Lung microvascular endothelial cell (primary cell): ENCODE measurements around the gene ALPK1. TPM values are rescaled to one million over a fixed set of nuclear protein-coding genes. Genes with fewer than 3 reads are reported as not detected.
"Not testable (repeated sequence)": the region's sequence is repeated elsewhere in the genome, so short reads cannot be mapped to it uniquely, and the experiment has no call there.

Experiments used
- DNase-seq, 2 donors: peaks; one replicate each; pipeline versions ENCODE4 v3.0.0 to v3.0.0-alpha.2; 2010; ENCODE audit warnings: low read depth in 2 of 2
- total RNA-seq: library from RNA; depleted of rRNA; stranded (reverse); fragments of >200 nt; gene quantifications from 2 replicates; pipeline ENCODE4 v1.2.1, GENCODE V29; 2014

Gene ALPK1
- total RNA-seq, 1 donor from 2014 or later: 1.2 TPM

DNA sequence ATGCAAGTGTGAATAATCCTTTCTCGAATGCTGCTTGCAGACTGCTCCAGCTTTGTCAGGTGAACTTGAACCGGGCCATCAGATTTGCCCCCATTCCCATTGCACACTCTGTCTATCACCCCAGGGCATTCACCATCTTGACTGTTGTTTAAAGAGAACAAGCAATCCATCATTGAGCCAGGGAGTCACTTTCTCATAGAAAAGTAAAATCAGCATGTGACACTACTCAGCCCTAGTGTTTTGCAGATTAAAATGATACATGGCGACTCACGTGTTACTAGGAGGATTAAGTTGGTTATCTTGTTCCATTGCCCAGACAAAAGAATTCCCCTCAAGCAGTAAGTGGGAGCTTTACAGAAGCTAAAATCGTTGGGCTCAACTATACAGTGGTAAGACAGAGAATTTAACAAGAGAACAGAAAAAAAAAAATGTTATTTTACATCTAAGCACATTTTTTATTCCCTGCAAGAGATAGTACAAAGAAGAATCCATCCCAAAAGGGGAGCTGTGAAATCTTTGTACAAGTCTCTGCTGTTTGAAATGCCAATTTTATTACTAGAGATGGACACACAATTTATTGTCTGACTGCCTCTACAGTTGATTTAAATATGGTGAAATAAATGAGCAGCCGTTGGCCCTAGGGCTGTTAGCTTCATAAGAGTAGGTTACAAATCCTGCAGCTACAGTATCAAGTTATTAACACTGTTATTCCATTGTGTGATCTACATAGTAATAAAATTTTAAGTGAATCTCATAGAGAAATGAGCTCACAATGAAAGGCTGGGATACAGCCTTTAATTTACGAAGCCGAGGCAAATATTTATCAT, 151.3 kb downstream of the ALPK1 start:
- no peak for DNase-seq

DNA sequence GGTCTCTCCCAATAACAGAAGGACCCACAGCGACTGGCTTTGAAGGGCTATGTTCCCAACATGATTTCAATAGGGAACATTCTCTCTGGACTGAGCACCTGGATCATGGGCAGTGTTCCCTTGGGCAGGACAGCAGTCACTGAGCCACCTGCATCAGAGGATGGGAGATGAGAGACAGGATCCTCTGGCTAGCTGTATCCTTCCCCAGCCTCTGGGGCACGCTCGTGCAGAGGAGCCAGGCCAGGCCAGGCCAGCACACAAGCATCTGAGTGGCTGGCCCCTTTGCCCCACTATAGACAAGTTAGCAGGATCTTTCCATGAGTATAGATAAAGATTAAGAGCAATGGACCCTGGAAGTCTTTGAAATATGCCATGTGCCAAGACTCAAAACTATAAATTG, 152.5 kb downstream of the ALPK1 start:
- DNase-seq: no peak

DNA sequence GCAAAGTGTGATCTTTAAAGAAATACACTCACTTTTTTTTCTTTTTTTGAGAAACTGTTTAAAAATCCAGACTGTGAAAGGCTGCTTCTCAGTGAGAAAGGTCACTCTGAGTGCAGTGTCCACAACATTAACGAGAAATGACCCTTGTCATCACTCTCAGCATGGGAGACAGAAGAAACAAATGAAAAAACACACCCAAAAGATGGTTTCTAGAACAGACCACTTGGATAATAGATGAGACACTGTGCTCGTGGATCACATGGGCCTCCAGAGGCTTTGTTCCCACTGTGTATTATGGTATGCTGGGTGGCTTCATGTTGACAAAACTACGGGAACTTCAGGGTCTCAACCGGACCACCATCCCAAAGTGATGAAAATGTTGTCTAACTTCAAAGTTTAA, 153.9 kb downstream of the ALPK1 start:
- no peak for DNase-seq

DNA sequence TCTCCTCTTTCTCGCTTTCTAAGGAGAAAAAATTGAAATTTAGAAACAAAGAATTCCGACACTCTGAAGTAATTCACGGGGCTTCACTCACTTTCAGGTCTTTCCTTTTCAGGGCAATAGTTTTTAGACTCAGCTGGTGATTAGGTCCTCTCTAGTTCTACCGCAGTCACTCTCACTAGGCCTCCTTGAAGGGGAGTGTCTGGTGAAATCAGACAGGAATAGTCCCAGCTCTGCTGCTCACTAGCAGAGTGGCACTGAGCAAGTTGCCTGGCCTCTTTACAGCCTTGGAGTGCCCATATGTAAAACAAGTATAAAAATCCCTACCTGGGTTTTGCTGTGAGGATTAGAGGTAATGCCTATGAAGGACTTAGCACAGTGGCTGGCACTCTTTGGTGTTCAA, 154.7 kb downstream of the ALPK1 start:
- DNase-seq: no peak

DNA sequence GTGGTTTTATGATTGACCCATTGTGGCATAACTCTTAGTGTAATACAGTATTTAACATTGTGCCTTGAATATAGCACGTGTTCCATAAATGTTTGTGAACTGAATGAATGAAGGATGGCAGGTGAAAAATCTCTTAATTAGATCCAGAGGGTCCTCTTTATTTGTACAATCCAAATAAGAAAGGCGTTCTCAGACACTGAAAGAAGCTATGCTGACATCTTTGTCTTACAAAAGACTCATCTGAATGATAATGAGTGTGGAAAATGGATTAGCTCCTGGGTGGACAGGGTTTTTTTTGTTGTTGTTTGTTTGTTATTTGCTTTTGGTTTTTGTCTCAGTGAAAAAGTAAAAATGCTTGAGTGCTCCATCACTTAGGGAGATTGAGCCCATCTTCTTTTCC, 156.2 kb downstream of the ALPK1 start:
- no peak for DNase-seq

DNA sequence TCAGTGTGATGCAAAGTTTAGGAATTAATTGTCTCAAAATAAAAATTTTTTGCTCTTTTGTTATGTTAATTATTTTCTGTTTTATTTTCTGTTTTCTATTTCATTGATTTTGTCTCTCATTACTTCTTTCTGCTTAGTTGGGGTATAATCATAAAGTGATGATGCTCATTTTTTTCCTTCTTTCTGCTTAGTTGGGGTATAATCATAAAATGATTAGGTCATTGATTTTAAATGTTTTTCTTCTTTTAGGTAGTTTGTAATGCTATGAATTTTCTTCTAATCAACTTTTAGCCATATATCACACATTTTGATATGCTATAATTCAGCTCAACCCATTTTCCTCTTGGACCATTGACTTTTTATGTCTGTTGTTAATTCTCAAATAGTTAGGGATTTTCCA, 175.1 kb downstream of the ALPK1 start:
- DNase-seq: no peak

DNA sequence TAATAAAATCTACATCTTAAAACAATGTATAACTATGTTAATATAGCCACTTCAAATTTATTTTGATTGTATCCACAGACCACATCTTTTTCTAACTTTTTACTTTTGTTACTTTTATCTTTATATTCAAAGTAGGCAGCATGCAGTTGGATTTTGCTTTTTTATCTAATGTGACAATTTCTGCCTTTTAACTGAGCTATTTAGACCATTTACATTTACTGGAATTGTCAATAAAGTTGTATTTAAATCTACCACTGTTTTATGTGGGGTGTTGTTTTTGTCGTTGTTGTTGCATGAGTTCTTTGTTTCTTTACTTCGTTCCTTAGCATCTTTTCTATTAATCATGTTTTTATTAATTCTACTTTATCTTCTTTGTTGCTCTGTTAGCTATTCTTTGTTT, 176.8 kb downstream of the ALPK1 start:
- no peak for DNase-seq

DNA sequence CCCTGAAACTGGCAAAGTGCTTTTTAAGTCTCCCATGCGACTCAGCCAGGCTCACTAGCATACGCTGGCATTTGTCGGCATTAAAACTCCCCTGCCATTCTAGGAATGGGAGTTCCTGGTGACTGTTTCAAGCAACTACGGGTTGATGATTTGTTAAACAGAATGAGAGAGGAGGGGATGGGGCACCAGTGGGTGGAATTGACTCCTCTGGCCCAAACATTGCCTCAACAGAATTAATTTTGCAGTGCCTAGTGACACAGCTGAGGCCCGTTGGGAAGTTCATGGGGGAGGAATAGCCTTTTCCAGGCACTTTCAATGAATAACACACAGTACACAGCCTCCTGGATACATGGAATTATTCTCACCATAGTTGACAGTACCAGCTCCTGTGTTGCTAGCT, 188.8 kb downstream of the ALPK1 start:
- DNase-seq: no peak

DNA sequence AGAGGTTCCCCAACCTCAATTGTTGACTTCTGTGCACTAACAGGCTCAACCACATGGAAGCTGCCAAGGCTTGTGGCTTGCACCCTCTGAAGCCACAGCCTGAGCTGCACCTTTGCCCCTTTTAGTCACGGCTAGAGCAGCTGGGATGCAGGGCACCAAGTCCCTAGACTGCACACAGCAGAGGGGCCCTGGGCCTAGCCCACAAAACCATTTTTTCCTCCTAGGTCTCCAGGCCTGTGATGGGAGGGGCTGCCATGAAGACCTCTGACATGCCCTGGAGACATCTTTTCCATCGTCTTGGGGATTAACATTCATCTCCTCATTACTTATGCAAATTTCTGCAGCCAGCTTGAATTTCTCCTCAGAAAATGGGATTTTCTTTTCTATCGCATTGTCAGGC, 193.6 kb downstream of the ALPK1 start:
- DNase-seq: not testable (repeated sequence)

Other genes starting within 250 kb of the ALPK1 start
- gene FAM241A, start 151.9 kb upstream of the ALPK1 start, total RNA-seq: 6.8 and 8.1 TPM in 2 replicates
- 22.9 and 37.7 TPM in 2 replicates for gene AP1AR, start 65.6 kb upstream of the ALPK1 start, total RNA-seq
- 10.2 and 16.1 TPM in 2 replicates for gene TIFA, start 11.5 kb upstream of the ALPK1 start, total RNA-seq
- gene NEUROG2, start 218.8 kb downstream of the ALPK1 start, total RNA-seq: not detected in 2 replicates